ENCODE measurements around the gene PDF.

DNA sequence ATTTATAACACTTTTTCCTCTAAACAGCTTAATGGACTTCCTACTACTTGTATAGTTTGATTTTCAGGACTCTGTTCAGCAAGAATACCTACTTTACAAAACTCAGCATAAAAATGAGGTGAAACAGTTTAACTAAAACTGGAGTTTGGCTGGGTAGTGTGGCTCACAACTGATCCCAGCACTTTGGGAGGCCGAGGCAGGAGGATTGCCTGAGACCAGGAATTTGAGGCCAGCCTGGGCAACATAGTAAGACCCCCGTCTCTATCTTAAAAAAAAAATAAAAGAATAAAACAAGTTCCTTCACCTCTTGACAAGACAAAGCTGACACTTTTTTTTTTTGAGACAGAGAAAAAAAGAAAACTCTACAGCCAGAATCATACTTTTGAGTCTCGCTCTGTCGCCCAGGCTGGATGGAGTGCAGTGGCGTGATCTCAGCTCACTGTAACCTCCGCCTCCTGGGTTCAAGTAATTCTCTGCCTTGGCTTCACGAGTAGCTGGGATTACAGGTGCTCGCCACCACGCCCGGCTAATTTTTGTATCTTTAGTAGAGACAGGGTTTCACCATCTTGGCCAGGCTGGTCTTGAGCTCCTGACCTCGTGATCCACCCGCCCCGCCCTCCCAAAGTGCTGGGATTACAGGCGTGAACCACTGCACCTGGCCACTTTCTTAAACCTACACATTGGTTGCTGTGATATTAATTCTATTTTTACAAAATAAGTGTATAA is 2.6 kb downstream of the PDF start:
- TF ChIP-seq POLR2A (IDR thresholded peaks at IDR 0.05), result no peak
- TF ChIP-seq CTCF (IDR thresholded peaks at IDR 0.05), result no peak

All from Peyer's patch (tissue), 4 donors.